ENCODE data around the gene SDHA. TPM values are rescaled to one million over a fixed set of nuclear protein-coding genes. Genes with fewer than 3 reads are reported as not detected.

SDHA gene
- total and polyA plus RNA-seq, 9 of the 15 experiments (the other 6 are each of a cell fraction or from before 2014, with no cell fraction given) = 82.9 to 191 (median 130) TPM

DNA sequence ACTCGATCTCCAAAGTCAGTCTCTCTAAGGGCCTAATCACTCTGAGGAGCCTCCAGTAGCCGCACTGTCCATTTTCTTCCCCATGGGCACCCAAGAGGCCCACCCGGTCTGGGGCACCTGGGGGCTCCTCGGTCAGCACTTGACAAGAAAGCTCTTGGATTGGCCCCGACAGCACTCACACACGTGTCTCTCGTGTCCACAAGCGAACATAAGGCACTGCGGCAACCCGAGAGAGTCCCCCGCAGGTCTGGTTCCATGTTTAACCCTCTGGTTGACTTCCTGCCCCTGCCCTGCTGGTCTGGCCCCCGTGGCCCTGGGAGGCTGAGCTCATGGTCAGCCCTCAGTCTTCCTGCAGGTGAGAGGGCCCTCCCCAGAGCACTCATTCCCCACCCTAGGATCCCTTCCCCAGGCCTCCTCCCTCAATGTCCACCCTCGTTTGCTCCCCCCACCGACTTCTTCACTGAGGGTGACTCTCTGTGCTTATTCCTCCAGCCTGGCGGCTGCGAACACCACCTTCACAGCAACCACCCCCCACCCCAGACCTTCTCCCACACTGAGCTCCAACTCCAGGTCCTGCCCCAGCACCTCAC, 43.1 kb upstream of the SDHA start (continued):
- TF ChIP-seq, protein P1, sequence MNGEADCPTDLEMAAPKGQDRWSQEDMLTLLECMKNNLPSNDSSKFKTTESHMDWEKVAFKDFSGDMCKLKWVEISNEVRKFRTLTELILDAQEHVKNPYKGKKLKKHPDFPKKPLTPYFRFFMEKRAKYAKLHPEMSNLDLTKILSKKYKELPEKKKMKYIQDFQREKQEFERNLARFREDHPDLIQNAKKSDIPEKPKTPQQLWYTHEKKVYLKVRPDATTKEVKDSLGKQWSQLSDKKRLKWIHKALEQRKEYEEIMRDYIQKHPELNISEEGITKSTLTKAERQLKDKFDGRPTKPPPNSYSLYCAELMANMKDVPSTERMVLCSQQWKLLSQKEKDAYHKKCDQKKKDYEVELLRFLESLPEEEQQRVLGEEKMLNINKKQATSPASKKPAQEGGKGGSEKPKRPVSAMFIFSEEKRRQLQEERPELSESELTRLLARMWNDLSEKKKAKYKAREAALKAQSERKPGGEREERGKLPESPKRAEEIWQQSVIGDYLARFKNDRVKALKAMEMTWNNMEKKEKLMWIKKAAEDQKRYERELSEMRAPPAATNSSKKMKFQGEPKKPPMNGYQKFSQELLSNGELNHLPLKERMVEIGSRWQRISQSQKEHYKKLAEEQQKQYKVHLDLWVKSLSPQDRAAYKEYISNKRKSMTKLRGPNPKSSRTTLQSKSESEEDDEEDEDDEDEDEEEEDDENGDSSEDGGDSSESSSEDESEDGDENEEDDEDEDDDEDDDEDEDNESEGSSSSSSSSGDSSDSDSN (IDR thresholded peaks at IDR 0.05; ENCODE audit: borderline replicate concordance in 1 of 2, low read depth in 2 of 2, low read length in 2 of 2) = no peak
- TF ChIP-seq, protein P2, sequence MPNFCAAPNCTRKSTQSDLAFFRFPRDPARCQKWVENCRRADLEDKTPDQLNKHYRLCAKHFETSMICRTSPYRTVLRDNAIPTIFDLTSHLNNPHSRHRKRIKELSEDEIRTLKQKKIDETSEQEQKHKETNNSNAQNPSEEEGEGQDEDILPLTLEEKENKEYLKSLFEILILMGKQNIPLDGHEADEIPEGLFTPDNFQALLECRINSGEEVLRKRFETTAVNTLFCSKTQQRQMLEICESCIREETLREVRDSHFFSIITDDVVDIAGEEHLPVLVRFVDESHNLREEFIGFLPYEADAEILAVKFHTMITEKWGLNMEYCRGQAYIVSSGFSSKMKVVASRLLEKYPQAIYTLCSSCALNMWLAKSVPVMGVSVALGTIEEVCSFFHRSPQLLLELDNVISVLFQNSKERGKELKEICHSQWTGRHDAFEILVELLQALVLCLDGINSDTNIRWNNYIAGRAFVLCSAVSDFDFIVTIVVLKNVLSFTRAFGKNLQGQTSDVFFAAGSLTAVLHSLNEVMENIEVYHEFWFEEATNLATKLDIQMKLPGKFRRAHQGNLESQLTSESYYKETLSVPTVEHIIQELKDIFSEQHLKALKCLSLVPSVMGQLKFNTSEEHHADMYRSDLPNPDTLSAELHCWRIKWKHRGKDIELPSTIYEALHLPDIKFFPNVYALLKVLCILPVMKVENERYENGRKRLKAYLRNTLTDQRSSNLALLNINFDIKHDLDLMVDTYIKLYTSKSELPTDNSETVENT (CRISPR knock-in tag; IDR thresholded peaks at IDR 0.05) = no peak

DNA sequence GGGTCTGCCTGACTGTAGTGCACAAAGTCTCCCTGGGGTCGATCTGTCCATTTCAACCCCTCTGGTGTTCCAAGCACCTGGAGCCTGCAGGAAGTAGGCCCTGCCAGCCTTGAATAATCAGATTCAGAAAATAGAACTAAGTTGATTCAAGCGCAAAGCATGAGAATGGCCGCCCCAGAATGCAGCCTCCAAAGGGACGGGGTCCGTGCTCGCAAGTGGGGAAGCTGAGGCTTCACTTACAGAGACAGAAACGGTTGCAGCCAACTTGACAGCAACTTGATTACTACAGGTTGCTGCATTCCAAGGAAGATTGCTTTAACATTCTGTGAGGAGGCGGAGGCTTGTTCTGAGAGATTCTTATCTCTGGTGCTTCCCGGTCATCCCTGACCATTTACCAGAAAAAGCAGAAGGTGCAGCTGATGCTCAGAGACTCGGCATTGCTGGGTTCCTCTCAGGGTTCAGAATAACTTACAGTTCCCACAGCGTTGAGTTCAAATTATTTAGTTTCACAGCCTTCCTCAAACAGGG, 41.8 kb upstream of the SDHA start:
- 3% methylated on average over 11 of the region's 11 CpGs for WGBS (ENCODE audit: insufficient coverage, low coverage, missing lambda C conversion rate)
- TF ChIP-seq MAFF (IDR thresholded peaks at IDR 0.05; ENCODE audit: low read length) (no peak), ZC3H11A (IDR thresholded peaks at IDR 0.05; ENCODE audit: low read depth, low read length) (no peak), GATA2 (CRISPR knock-in tag; IDR thresholded peaks at IDR 0.05) (no peak), RBFOX2 (IDR thresholded peaks at IDR 0.05; ENCODE audit: low read depth, low read length) (no peak), MIER1 (IDR thresholded peaks at IDR 0.05; ENCODE audit: low read depth) (no peak), BHLHE40 (IDR thresholded peaks at IDR 0.05; ENCODE audit: low read length) (no peak), ZBTB26 (CRISPR knock-in tag; IDR thresholded peaks at IDR 0.05) (no peak)
- TF ChIP-seq, protein P3, sequence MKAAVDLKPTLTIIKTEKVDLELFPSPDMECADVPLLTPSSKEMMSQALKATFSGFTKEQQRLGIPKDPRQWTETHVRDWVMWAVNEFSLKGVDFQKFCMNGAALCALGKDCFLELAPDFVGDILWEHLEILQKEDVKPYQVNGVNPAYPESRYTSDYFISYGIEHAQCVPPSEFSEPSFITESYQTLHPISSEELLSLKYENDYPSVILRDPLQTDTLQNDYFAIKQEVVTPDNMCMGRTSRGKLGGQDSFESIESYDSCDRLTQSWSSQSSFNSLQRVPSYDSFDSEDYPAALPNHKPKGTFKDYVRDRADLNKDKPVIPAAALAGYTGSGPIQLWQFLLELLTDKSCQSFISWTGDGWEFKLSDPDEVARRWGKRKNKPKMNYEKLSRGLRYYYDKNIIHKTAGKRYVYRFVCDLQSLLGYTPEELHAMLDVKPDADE (conservative IDR thresholded peaks at IDR 0.05; ENCODE audit: control insufficient read depth, low read depth, low read length) = no peak

More for the DNA sequence above, 41.8 kb upstream of the SDHA start:
- in situ Hi-C loops (cut with MboI) = no loop called here
- BruUV-seq (replicated peaks) = no TSS peak
- DNase-seq (ENCODE audit: extremely low read depth in 1 of 4, low spot score in 3 of 4) (no peak), ATAC-seq (no peak), FAIRE-seq (peak; percentile 29)
- ChIA-PET POLR2A (interaction anchor here (0.6 kb wide), 1 partner anchor 1790 kb away, joined by 3 read pairs; no protein-coding TSS in a partner anchor), CTCF (ENCODE audit: low intra/inter-chr PET ratio) (no interaction called here)
- H3K9ac ChIP-seq (ENCODE audit: insufficient read depth in 1 of 2, low read depth in 2 of 2, low read length in 2 of 2) = no peak overlapping the region
- H3K4me2 ChIP-seq (ENCODE audit: insufficient read depth, low read length) = no peak overlapping the region
- peaks cover 16% of the 10 kb centered on the region for H4K20me1 ChIP-seq (replicated peaks; ENCODE audit: control insufficient read depth, insufficient read depth, low read length)
- no peaks in the 10 kb centered on the region for H3K9me3 ChIP-seq (replicated peaks; ENCODE audit: control insufficient read depth, insufficient read depth, low read depth, low read length)
- peaks cover 0 to 7% of the 10 kb centered on the region in 2 experiments; a peak in 1 of 5 replicates for H3K4me1 ChIP-seq (replicated peaks in 1 of 2; ENCODE audit: control insufficient read depth in 2 of 2, insufficient read depth in 2 of 2, low read length in 2 of 2)
- H3K36me3 ChIP-seq (ENCODE audit: control insufficient read depth, insufficient read depth, low read length) = no peaks in the 10 kb centered on the region
- no peak overlapping the region for H2AFZ ChIP-seq (ENCODE audit: low read depth, low read length)
- intact Hi-C loops (cut with micrococcal nuclease) = no loop called here
- H3K4me3 ChIP-seq = no peak overlapping the region
- H3K9me1 ChIP-seq (ENCODE audit: control insufficient read depth, insufficient read depth, low read length) = peaks cover 4% of the 10 kb centered on the region
- peaks cover 74 to 80% of the 10 kb centered on the region in 2 experiments for H3K27me3 ChIP-seq (ENCODE audit: control insufficient read depth in 2 of 2, insufficient read depth in 2 of 2, low read length in 2 of 2)
- H3K79me2 ChIP-seq (ENCODE audit: control insufficient read depth, insufficient read depth, low read length) = no peaks in the 10 kb centered on the region
- no peak overlapping the region for H3K27ac ChIP-seq (ENCODE audit: extremely low read depth, low read depth, low read length)

Measured in K562 (cell line).